Suppressor macrophage treated with lipopolysaccharide for 4 hours (primary cell): Measurements from ENCODE around the gene OPCML.

Source experiments
- DNase-seq: peaks from one replicate; pipeline ENCODE4 v3.0.0-alpha.2; 2020

OPCML gene

GRCh38 chr11:132971351-132971750, 561.0 kb downstream of the OPCML start:
- no peak for DNase-seq

- no peak for DNase-seq
These were observed 562.4 kb downstream of the OPCML start for GRCh38 chr11:132969892-132970291.

- DNase-seq, result no peak
These were observed 570.3 kb downstream of the OPCML start for GRCh38 chr11:132962041-132962440.

GRCh38 chr11:132961453-132961852, 570.8 kb downstream of the OPCML start:
- no peak for DNase-seq

GRCh38 chr11:132960273-132961078, 571.8 kb downstream of the OPCML start:
- no peak for DNase-seq

GRCh38 chr11:132959693-132960092, 572.6 kb downstream of the OPCML start:
- no peak for DNase-seq

- no peak for DNase-seq
These were observed 574.4 kb downstream of the OPCML start for GRCh38 chr11:132957881-132958280.

- no peak for DNase-seq
These were observed 584.0 kb downstream of the OPCML start for GRCh38 chr11:132948252-132948651.

- no peak for DNase-seq
These were observed 587.7 kb downstream of the OPCML start for GRCh38 chr11:132944569-132944944.

- DNase-seq, result no peak
These were observed 588.4 kb downstream of the OPCML start for GRCh38 chr11:132943706-132944568.

GRCh38 chr11:132943357-132943705, 589.0 kb downstream of the OPCML start:
- no peak for DNase-seq

GRCh38 chr11:132942611-132943356, 589.5 kb downstream of the OPCML start:
- DNase-seq, result no peak

GRCh38 chr11:132941761-132942160, 590.5 kb downstream of the OPCML start:
- no peak for DNase-seq

- DNase-seq, result peak; percentile 20
These were observed 591.2 kb downstream of the OPCML start for GRCh38 chr11:132941024-132941646.

- no peak for DNase-seq
These were observed 595.3 kb downstream of the OPCML start for GRCh38 chr11:132937016-132937415.

- DNase-seq, result no peak
These were observed 596.9 kb downstream of the OPCML start for GRCh38 chr11:132935383-132935782.

- DNase-seq, result no peak
These were observed 598.6 kb downstream of the OPCML start for GRCh38 chr11:132933703-132934102.

GRCh38 chr11:132925825-132926469, 606.4 kb downstream of the OPCML start:
- no peak for DNase-seq

GRCh38 chr11:132921597-132921996, 610.7 kb downstream of the OPCML start:
- DNase-seq, result no peak

- DNase-seq, result no peak
These were observed 611.7 kb downstream of the OPCML start for GRCh38 chr11:132920451-132921096.

GRCh38 chr11:132914600-132914999, 617.7 kb downstream of the OPCML start:
- DNase-seq, result no peak

- DNase-seq, result no peak
These were observed 618.4 kb downstream of the OPCML start for GRCh38 chr11:132913886-132914285.
